Lung (tissue), 12 donors: ENCODE measurements around the gene CRYBA4. TPM values are rescaled to one million over a fixed set of nuclear protein-coding genes. Genes with fewer than 3 reads are reported as not detected.
A peak's percentile ranks its signal among the peaks of the same experiment; 100 is the strongest.

Source experiments
- ATAC-seq: fragments of 200-7000 bp; cut with Tn5 transposase; one replicate; pipeline ENCODE4 v1.9.1; 2020; ENCODE audit warnings: moderate number of reproducible peaks; ENCODE audit not compliant: insufficient read depth, low FRiP score
- DNase-seq, 3 donors: peaks; one replicate each; pipeline ENCODE4 v3.0.0-alpha.2; 2013 to 2017
- H3K27ac ChIP-seq, 2 donors: one replicate each; pipeline ENCODE4 v1.5.1; 2013; ENCODE audit warnings: mild to moderate bottlenecking in 2 of 2, moderate library complexity in 2 of 2, control low read depth in 1 of 2, inconsistent platforms in 1 of 2, low read depth in 1 of 2, low read length in 1 of 2
- H3K27me3 ChIP-seq, 3 donors: one replicate each; pipeline ENCODE4 v1.5.1; 2013; ENCODE audit warnings: low read length in 2 of 3; ENCODE audit not compliant: control insufficient read depth in 3 of 3, insufficient read depth in 3 of 3
- H3K36me3 ChIP-seq, 4 donors: one replicate each; pipeline ENCODE4 v1.5.1; 2013; ENCODE audit warnings: low read length in 4 of 4, mild to moderate bottlenecking in 1 of 4, moderate library complexity in 1 of 4; ENCODE audit not compliant: control insufficient read depth in 4 of 4, insufficient read depth in 4 of 4
- H3K4me1 ChIP-seq, 5 donors: one replicate each; pipeline ENCODE4 v1.5.1; 2013; ENCODE audit warnings: low read length in 5 of 5, mild to moderate bottlenecking in 2 of 5, moderate library complexity in 1 of 5; ENCODE audit not compliant: control insufficient read depth in 5 of 5, insufficient read depth in 5 of 5
- H3K4me3 ChIP-seq: one replicate; pipeline ENCODE4 v1.5.1; 2013; ENCODE audit warnings: mild to moderate bottlenecking, control low read depth, moderate library complexity
- H3K9ac ChIP-seq, 2 donors: one replicate each; pipeline ENCODE4 v1.5.1; 2013; ENCODE audit warnings: low read length in 2 of 2, control low read depth in 1 of 2; ENCODE audit not compliant: insufficient read depth in 1 of 2
- H3K9me3 ChIP-seq, 4 donors: one replicate each; pipeline ENCODE4 v1.5.1; 2013; ENCODE audit warnings: low read length in 3 of 4, mild to moderate bottlenecking in 1 of 4, moderate library complexity in 1 of 4; ENCODE audit not compliant: control insufficient read depth in 4 of 4, insufficient read depth in 3 of 4
- CTCF ChIP-seq: IDR thresholded peaks from 2 replicates; pipeline ENCODE4 v1.5.1; 2012; ENCODE audit warnings: mild to moderate bottlenecking; ENCODE audit errors: control extremely low read depth, extremely low read depth
- WGBS, 2 donors: extraction: QIAGEN DNeasy Blood & Tissue Kit; methylation state at CpG; one replicate each; pipeline ENCODE4 v1.1.7; 2013; 5-methylcytosine and 5-hydroxymethylcytosine counted together
- polyA plus RNA-seq, 2 donors: library from polyadenylated mRNA; stranded (reverse); fragments of 200-250 nt; gene quantifications; one replicate each; pipeline ENCODE4 v1.2.1, GENCODE V29; 2013
- total RNA-seq, 2 donors: library from RNA; depleted of rRNA in 1 of 2; stranded (reverse); fragments of >200 nt in 1 of 2; gene quantifications; one replicate each; pipeline ENCODE4 v1.2.1, GENCODE V29; 2014 to 2021
- donor health status: control.
- donor health status: control.
- donor health status: Bipolar disorder and iron deficiency.
- donor health status: healthy.
- donor health status: DM: yes; HTN: yes; CAD: no.

CRYBA4 gene
- total and polyA plus RNA-seq, 4 donors, result 0.06 to 0.22 TPM; not detected in 2

DNA sequence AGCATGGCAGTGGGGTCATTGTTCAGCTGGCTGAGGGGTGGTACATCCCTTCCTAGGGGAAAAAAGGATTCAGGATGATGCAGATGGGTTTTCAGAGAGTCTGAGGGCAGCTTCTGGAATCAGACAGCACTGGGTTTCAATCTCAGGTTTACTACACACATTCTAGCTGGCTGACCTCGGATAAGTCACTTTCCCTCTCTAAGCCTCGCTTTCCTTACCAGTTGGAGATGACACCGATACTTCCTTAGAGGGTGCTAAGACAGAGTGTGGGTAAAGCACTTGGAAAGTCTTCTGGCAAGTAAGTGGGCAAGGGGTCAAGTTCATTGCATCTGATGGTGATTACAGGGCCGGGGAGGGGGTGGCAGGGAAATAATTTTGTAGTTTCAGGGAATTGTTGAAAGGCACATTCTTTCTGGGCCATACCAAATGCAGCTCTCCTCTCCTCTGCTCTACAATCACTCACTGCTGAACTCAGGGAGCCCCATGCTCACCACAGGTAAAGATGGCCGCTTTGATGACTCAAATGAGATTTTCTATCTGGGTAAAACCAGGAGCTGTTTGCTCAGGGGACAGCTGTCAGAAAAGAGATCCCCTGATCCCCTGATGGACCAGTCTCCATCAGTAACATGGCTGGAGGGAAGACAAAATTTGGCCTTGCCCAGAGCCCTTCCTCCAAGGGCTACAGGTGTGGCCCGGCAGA, 29.1 kb downstream of the CRYBA4 start:
- no peak overlapping the region for H3K27ac ChIP-seq
- no peak for TF ChIP-seq CTCF
- 83 to 89% methylated on average over 6 of the region's 6 CpGs for WGBS, 2 donors
- no peak for DNase-seq
- H3K9me3 ChIP-seq, result peaks cover 0 to 1% (median 0%) of the 10 kb centered on the region in 4 donors
- H3K4me3 ChIP-seq, result no peak overlapping the region
- peaks cover 0 to 59% (median 38%) of the 10 kb centered on the region in 3 donors for H3K27me3 ChIP-seq
- no peak overlapping the region for H3K9ac ChIP-seq
- ATAC-seq, result no peak
- no peaks in the 10 kb centered on the region for H3K4me1 ChIP-seq
- no peaks in the 10 kb centered on the region for H3K36me3 ChIP-seq

- ATAC-seq (no peak), DNase-seq (no peak)
- no peak for TF ChIP-seq CTCF
- Histone ChIP-seq H3K27me3 (peaks cover 0 to 63% (median 31%) of the 10 kb centered on the region in 3 donors), H3K4me1 (no peaks in the 10 kb centered on the region), H3K9me3 (peaks cover 0 to 1% (median 0%) of the 10 kb centered on the region in 4 donors), H3K27ac (no peak overlapping the region), H3K9ac (no peak overlapping the region), H3K4me3 (no peak overlapping the region), H3K36me3 (no peaks in the 10 kb centered on the region)
- WGBS, 2 donors, result 70 to 76% methylated on average over 10 of the region's 10 CpGs
Measured at GRCh38 chr22:26651815-26652214, 30.1 kb downstream of the CRYBA4 start.

GRCh38 chr22:26656891-26657851, 35.4 kb downstream of the CRYBA4 start, which contains the start of gene MIAT:
Gene MIAT, plus strand, starts transcription at chr22:26657588.
- TF ChIP-seq CTCF, result no peak

More at GRCh38 chr22:26656891-26657851, 35.4 kb downstream of the CRYBA4 start, which contains the start of gene MIAT:
- Histone ChIP-seq H3K4me3 (no peak within 1 kb of the TSS), H3K36me3 (no peaks in the 10 kb centered on the region), H3K9ac (no peak within 1 kb of the TSS), H3K9me3 (no peaks in the 10 kb centered on the region), H3K27me3 (peaks cover 0 to 64% (median 52%) of the 10 kb centered on the region in 3 donors), H3K27ac (no peak within 1 kb of the TSS), H3K4me1 (peaks cover 0 to 13% (median 0%) of the 10 kb centered on the region in 5 donors)
- DNase-seq (peak in 1 of 3 donors; percentile 35), ATAC-seq (peak; percentile 38)
- WGBS, 2 donors, result 2 to 3% methylated on average over 62 of the region's 62 CpGs
